Transverse colon (tissue), 4 donors: ENCODE measurements around the gene CRISPLD2. TPM values are rescaled to one million over a fixed set of nuclear protein-coding genes. Genes with fewer than 3 reads are reported as not detected.

ENCODE experiments used
- DNase-seq: peaks from one replicate; pipeline ENCODE4 v3.0.0-alpha.2; 2019
- H3K27ac ChIP-seq, 4 donors: fragments of 200-600 bp; sonication (generic); 2 replicates each; pipeline ENCODE4 v1.5.1; 2016 to 2018; ENCODE audit warnings: inconsistent platforms in 4 of 4
- H3K27me3 ChIP-seq: fragments of 200-600 bp; sonication (generic); 2 replicates; pipeline ENCODE4 v1.5.1; 2017; ENCODE audit warnings: inconsistent platforms
- H3K36me3 ChIP-seq, 4 donors: fragments of 200-600 bp; sonication (generic); 2 replicates each; pipeline ENCODE4 v1.5.1; 2017 to 2019; ENCODE audit warnings: inconsistent platforms in 4 of 4
- H3K4me1 ChIP-seq, 4 donors: fragments of 200-600 bp; sonication (generic); 2 replicates each; pipeline ENCODE4 v1.5.1; 2017 to 2020; ENCODE audit warnings: inconsistent platforms in 4 of 4
- H3K4me3 ChIP-seq, 4 donors: fragments of 200-600 bp; sonication (generic); 1 replicate in 1 of 4; 2 replicates in 3 of 4; pipeline versions ENCODE4 v1.5.1 to v1.6.1; 2017 to 2019; ENCODE audit warnings: inconsistent platforms in 4 of 4
- H3K9me3 ChIP-seq, 2 donors: fragments of 200-600 bp; sonication (generic); 2 replicates each; pipeline ENCODE4 v1.5.1; 2017 to 2019; ENCODE audit warnings: inconsistent platforms in 2 of 2
- EP300 ChIP-seq: sonication (generic); formaldehyde crosslinking; IDR thresholded peaks from one replicate; pipeline ENCODE4 v1.6.1; 2017; ENCODE audit warnings: antibody characterized with exemption, low read depth
- POLR2A ChIP-seq: fragments of 450-650 bp; IDR thresholded peaks from one replicate; pipeline ENCODE4 v1.6.1; 2016; ENCODE audit warnings: antibody characterized with exemption, mild to moderate bottlenecking, moderate library complexity
- POLR2AphosphoS5 ChIP-seq, 3 donors: sonication (generic); formaldehyde crosslinking; IDR thresholded peaks; one replicate each; pipeline ENCODE4 v1.6.1; 2016; ENCODE audit warnings: antibody characterized with exemption in 3 of 3
- WGBS, 2 donors: methylation state at CpG; one replicate each; pipeline ENCODE4 v1.1.5; 2018; ENCODE audit warnings: low coverage in 1 of 2; 5-methylcytosine and 5-hydroxymethylcytosine counted together
- in situ Hi-C, 4 donors: fragments of 200-750 bp; cut with MboI; loops; one replicate each; pipeline versions ENCODE4 v1.15.0 to v1.15.1; 2017; ENCODE audit warnings: low sequenced_read_pairs in 3 of 4, low pct_ligation_motif_present in 1 of 4, low pct_unique_long_range_greater_than_20kb in 1 of 4
- intact Hi-C: fragments of 100-400 bp; cut with DNase I; formaldehyde crosslinking; loops from one replicate; pipeline ENCODE4 v1.15.1; 2023; ENCODE audit warnings: low total_unique reads
- total RNA-seq, 4 donors: library from RNA; depleted of rRNA; stranded (reverse); fragments of >200 nt; gene quantifications; one replicate each; pipeline ENCODE4 v1.1.0, GENCODE V29; 2016
- TF ChIP-seq, protein P1 (sequence below), 5 experiments: fragments of 200-600 bp in 3 of 5; fragments of 450-650 bp in 2 of 5; sonication (generic) in 3 of 5; IDR thresholded peaks; 1 replicate in 2 of 5; 2 replicates in 3 of 5; pipeline ENCODE4 v1.5.1; 2016 to 2017; ENCODE audit warnings: antibody characterized with exemption in 5 of 5, inconsistent platforms in 3 of 5, mild to moderate bottlenecking in 2 of 5, moderate library complexity in 1 of 5

CRISPLD2 gene
- total RNA-seq, 4 donors from 2014 or later, result 53.4 to 326 (median 71.0) TPM

DNA sequence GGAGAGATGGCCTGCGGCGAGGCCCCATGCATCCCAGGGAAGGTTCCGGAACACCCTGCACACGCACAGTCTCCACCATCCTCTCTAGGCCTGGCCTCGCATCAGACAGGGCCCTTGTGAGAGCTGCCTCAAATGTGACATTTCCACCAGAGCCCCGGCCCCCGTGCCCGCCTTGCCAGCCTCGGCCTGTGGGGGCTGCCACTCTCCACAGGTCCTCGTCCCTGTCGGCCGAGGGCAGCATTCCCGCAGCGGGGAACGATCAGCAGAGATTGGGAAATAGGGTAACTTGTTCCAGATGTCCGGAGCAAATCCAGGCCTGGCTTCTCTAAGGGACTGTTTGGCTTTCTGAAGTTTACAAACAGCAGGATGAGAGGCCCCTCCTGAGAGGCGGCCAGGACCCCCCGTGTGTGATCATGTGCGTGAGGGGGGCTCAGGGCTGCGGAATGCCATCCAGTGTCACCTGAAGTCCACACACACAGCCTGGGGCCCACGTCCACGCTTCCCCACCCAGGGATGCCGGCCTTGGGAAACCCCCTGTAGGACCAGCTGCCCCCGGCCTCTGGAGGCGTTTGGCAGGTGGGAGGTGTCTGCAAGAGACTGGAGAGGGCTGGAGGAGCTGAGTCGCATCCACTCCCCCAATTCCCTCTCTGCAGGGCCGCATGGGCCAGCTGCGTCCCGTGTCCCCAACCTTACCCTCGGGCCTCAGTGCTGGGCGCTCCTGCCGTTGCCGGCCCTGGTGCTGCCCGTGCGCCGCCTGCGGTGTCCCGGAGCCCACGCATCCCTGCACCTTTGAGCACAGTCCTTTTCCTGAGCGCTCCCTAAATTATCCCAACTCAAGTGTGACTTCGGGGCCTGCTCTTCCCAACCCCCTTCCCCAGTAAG is 121.1 kb downstream of the CRISPLD2 start:
- in situ Hi-C loops (no loop called here), intact Hi-C loops (no loop called here)
- H3K4me3 ChIP-seq, result no peak overlapping the region
- TF ChIP-seq EP300, result no peak
- TF ChIP-seq POLR2A, result no peak
- TF ChIP-seq POLR2AphosphoS5 (IDR thresholded peaks at IDR 0.05), result no peak
- TF ChIP-seq, protein P1, sequence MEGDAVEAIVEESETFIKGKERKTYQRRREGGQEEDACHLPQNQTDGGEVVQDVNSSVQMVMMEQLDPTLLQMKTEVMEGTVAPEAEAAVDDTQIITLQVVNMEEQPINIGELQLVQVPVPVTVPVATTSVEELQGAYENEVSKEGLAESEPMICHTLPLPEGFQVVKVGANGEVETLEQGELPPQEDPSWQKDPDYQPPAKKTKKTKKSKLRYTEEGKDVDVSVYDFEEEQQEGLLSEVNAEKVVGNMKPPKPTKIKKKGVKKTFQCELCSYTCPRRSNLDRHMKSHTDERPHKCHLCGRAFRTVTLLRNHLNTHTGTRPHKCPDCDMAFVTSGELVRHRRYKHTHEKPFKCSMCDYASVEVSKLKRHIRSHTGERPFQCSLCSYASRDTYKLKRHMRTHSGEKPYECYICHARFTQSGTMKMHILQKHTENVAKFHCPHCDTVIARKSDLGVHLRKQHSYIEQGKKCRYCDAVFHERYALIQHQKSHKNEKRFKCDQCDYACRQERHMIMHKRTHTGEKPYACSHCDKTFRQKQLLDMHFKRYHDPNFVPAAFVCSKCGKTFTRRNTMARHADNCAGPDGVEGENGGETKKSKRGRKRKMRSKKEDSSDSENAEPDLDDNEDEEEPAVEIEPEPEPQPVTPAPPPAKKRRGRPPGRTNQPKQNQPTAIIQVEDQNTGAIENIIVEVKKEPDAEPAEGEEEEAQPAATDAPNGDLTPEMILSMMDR (IDR thresholded peaks at IDR 0.05), result no peak
- no peak for DNase-seq
- H3K4me1 ChIP-seq, result no peaks in the 10 kb centered on the region
- H3K36me3 ChIP-seq, result no peaks in the 10 kb centered on the region
- no peaks in the 10 kb centered on the region for H3K9me3 ChIP-seq
- H3K27me3 ChIP-seq, result no peaks in the 10 kb centered on the region
- 85% methylated on average over 38 of the region's 41 CpGs; no CpG with 5 or more reads in 1 of the 2 donors for WGBS, 2 donors
- peak overlapping the region; percentile 17 to 33 (median 24) for H3K27ac ChIP-seq

DNA sequence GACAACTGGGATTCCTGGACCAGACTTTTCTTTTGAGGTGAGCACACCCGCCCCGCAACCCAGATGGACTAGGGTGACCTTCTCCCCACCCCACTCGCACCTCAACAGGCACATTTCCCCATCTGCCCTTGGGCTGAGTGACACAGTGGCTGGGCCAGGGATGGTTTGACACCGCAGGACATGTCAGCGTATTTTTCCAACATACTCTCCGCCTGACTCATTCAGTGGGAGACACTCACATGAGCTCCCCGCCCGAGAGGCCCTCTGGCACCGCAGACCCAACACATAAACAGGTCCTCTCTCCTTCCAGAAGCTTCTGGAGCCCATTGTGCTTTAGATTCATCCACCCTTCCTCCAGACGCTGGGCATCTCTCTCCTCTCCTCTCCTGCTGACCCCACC is 122.1 kb downstream of the CRISPLD2 start:
- TF ChIP-seq POLR2AphosphoS5 (IDR thresholded peaks at IDR 0.05) (no peak), POLR2A (no peak), EP300 (no peak)
- TF ChIP-seq, protein P1 (IDR thresholded peaks at IDR 0.05), result no peak
- Histone ChIP-seq H3K4me3 (no peak overlapping the region), H3K36me3 (no peaks in the 10 kb centered on the region), H3K27ac (peak overlapping the region in 1 of 4 donors; percentile 24), H3K9me3 (no peaks in the 10 kb centered on the region), H3K4me1 (peaks cover 0 to 3% (median 2%) of the 10 kb centered on the region in 4 donors), H3K27me3 (no peaks in the 10 kb centered on the region)
- no peak for DNase-seq
- WGBS, 2 donors, result 90% methylated on average over 10 of the region's 10 CpGs; no CpG with 5 or more reads in 1 of the 2 donors
- in situ Hi-C loops, result no loop called here
- intact Hi-C loops, result no loop called here

DNA sequence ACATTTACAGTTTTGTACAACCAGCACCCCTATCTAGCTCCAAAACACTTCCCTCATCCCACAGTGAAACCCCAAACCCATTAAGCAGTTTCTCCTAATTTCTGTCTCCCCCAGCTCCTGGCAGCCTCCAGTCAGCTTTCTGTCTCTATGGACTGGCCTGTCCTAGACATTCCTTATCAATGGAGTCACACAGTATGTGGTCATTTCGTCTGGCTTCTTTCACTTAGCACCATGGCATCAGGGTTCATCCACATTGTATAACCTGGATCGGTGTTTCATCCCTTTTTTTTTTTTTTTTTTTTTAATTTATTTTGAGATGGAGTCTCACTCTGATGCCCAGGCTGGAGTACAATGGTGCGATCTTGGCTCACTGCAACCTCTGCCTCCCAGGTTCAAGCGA is 123.0 kb downstream of the CRISPLD2 start:
- H3K27ac ChIP-seq, result no peak overlapping the region
- TF ChIP-seq, protein P1 (IDR thresholded peaks at IDR 0.05), result no peak
- no peak for TF ChIP-seq EP300
- no peak for TF ChIP-seq POLR2A
- TF ChIP-seq POLR2AphosphoS5 (IDR thresholded peaks at IDR 0.05), result no peak
- 91 to 100% methylated on average over 4 of the region's 4 CpGs for WGBS, 2 donors
- no peak for DNase-seq
- H3K9me3 ChIP-seq, result no peaks in the 10 kb centered on the region
- intact Hi-C loops (no loop called here), in situ Hi-C loops (no loop called here)
- peaks cover 0 to 9% (median 6%) of the 10 kb centered on the region in 4 donors for H3K4me1 ChIP-seq
- H3K36me3 ChIP-seq, result no peaks in the 10 kb centered on the region
- H3K27me3 ChIP-seq, result no peaks in the 10 kb centered on the region
- H3K4me3 ChIP-seq, result no peak overlapping the region

DNA sequence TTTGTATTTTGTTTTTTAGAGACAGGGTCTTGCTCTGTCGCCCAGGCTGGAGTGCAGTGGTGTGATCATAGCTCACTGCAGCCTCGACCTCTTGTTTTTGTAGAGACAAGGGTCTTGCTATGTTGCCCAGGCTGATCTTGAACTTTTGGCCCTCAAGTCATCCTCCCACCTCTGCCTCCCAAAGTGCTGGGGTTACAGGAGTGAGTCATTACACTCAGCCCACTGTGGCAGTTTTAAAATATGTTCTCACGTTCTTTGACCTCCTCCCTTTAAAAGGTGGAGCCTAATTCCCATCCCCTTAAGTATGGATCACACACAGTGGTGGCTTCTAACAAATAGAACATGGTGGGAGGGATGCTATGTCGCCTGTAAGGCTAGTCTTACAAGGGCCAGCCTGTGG is 123.8 kb downstream of the CRISPLD2 start:
- H3K36me3 ChIP-seq, result no peaks in the 10 kb centered on the region
- 75 to 90% methylated on average over 2 to 4 of the region's 4 CpGs for WGBS, 2 donors
- no peak for DNase-seq
- intact Hi-C loops, result no loop called here
- TF ChIP-seq POLR2AphosphoS5 (IDR thresholded peaks at IDR 0.05) (no peak), EP300 (no peak), POLR2A (no peak)
- TF ChIP-seq, protein P1 (IDR thresholded peaks at IDR 0.05), result no peak
- no peak overlapping the region for H3K4me3 ChIP-seq
- no peak overlapping the region for H3K27ac ChIP-seq
- H3K9me3 ChIP-seq, result no peaks in the 10 kb centered on the region
- H3K27me3 ChIP-seq, result no peaks in the 10 kb centered on the region
- peaks cover 0 to 9% (median 6%) of the 10 kb centered on the region in 4 donors for H3K4me1 ChIP-seq
- in situ Hi-C loops, result no loop called here
